GM12801 (cell line): ENCODE data around the gene CMPK1.

Source experiments
- TF ChIP-seq, protein P1 (sequence below): IDR thresholded peaks from one replicate; pipeline ENCODE4 v1.5.1; 2011; ENCODE audit warnings: control low read depth; ENCODE audit not compliant: insufficient read length; ENCODE audit errors: extremely low read depth

Gene CMPK1

DNA sequence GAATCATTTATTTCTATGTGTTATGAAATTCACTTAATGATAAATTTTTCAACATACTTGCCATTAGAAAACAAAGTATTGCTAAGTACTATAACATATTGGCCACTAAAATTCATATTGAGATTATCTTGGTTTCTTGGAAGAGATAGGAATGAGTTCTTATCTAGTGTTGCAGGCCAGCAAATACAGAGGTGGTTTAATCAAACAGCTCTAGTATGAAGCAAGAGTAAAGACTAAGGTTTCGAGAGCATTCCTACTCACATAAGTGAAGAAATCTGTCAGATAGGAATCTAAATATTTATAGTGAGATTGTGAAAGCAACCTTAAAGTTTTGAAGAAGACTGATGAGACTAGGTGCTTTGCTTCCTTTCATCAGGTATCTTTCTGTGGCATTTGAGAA, 44.6 kb downstream of the CMPK1 start:
- TF ChIP-seq, protein P1, sequence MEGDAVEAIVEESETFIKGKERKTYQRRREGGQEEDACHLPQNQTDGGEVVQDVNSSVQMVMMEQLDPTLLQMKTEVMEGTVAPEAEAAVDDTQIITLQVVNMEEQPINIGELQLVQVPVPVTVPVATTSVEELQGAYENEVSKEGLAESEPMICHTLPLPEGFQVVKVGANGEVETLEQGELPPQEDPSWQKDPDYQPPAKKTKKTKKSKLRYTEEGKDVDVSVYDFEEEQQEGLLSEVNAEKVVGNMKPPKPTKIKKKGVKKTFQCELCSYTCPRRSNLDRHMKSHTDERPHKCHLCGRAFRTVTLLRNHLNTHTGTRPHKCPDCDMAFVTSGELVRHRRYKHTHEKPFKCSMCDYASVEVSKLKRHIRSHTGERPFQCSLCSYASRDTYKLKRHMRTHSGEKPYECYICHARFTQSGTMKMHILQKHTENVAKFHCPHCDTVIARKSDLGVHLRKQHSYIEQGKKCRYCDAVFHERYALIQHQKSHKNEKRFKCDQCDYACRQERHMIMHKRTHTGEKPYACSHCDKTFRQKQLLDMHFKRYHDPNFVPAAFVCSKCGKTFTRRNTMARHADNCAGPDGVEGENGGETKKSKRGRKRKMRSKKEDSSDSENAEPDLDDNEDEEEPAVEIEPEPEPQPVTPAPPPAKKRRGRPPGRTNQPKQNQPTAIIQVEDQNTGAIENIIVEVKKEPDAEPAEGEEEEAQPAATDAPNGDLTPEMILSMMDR = no peak

DNA sequence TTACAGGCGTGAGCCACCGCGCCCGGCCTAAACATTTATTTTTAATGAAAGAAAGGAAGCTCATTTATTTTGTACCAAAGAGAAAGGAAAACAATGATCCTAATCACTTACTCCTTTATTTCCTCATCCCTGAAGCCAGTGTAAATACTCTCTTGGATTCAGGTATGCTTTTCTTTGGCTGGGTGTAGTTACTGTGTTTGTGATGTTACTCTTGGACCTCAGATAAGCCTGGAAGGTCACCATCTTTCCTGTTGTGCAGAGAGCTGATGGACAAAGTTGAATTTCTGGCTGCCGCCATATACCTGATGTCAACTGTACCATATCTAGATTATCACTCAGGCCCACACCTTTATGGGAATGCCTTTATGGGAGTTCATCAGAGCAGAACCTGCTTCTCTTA, 47.1 kb downstream of the CMPK1 start:
- TF ChIP-seq, protein P1 = no peak

DNA sequence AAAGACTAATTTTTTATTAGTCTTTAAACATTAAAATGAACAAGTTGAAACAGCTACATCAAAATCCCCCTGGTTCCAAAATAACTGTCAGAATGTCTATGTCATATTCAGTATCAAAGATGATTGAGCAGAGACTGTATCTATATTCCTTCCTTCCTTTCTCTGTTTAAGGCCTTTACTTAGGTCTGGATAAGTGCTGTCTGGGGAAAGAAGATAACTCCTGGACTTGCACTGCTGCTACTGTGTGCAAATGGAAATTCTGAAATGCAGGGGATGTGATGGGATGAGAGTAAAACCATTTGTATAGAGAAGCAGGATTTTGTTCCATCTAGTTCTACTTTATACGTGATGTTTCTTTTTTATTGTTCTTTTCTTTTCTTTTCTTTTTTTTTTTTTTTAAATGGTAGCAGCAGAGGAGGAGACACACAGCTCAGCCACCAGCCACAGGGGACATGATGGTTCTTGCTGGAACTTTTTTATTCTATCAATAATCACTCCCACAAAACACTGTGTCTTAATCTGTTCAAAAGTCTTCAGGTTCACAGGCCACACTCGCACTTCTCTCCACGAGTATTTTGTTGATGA, 48.9 kb downstream of the CMPK1 start:
- TF ChIP-seq, protein P1 = no peak

DNA sequence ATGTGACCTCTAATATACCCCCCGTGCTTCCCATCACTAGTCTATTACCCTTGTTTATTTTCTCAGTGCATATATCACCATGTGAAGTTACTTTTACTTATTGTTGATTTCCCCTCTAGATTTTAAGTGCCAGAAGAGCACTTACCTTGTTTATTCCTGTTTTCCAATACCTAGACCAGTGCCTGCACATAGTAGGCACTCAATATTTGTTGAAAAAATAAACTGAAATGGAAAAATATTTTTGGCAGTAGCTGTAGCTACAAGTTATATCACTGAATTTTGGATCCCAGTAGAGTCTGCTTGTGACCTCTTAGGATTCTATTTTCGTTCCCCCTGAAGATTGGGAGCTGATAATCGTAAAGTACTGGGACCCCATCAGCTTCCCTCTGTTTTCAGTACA, 50.5 kb downstream of the CMPK1 start:
- TF ChIP-seq, protein P1 = no peak

DNA sequence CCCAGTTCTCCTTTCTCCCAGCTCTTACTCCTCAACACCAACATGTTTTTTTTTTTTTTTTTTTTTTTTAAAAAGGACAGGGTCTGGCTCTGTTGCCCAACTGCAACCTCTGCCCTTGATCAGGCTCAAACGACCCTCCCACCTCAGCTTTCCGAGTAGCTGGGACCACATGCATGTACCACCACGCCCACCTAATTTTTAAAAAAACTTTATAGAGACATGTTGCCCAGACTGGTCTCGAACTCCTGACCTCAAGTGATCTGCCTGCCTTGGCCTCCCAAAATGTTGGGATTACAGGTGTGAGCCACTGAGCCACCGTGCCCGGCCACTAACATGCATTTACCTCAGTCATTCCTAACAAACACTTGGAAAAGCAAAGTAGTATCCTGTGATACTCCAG, 51.4 kb downstream of the CMPK1 start:
- TF ChIP-seq, protein P1 = no peak

DNA sequence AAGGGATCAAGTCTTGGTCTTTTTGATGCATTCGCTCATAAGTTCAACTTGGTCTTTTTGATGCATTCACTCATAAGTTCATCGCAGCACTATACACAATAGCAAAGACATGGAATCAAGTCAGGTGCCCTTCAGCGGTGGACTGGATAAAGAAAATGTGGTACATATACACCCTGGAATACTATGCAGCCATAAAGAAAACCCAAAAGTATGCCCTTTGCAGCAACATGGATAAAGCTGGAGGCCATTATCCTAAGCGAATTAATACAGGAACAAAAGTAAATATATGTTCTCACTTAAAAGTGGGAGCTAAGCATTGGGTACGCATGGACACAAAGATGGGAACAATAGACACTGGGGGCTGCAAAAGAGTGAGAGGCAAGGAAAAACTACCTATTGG, 52.7 kb downstream of the CMPK1 start:
- TF ChIP-seq, protein P1 = no peak

DNA sequence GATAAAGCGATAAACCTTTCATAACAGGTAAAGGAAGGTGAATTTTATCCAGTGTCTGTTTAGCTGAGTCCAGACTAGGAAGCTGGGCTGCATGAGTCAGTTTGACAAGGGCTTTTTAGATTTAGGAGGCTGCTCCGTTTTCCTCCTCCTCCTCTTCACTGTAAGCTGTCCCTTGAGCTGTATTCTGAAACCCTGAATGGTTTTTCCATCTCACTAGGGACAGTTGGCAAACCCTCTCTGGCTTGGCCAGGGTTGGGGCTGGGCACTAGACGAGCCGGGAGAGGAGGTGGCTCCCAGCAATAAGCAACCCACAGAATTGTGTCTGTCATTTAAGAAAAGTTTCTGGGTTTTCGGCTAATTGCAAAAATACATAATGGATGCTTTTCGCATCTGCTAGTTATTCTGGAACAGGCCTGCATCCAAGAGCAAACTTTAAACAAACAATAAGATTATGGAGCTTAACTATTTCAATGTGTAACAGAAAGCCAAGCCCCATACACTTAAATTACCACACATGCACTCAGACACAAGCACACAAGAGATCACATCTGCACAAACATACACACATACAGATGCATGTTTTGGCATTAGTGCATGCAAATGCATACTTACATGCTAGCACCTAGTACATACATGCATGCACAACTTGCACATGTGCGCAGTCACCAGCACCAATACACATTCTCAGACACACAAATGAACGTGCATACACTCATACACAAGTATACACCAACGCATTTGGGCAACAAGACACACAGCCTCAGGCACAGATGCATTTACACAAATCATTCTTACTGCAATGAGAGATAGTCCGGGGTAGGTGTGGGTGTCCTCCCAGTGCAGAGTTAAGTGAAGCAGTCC, 54.7 kb downstream of the CMPK1 start:
- TF ChIP-seq, protein P1 = no peak
